Stomach (tissue), 4 donors: Measurements from ENCODE around the gene ZNF335.

Experiments
- CTCF ChIP-seq, 7 experiments: fragments of 450-650 bp in 4 of 7; fragments of 200-600 bp in 3 of 7; sonication (generic) in 3 of 7; IDR thresholded peaks; one replicate each; pipeline ENCODE4 v1.5.1; 2016 to 2019; ENCODE audit warnings: antibody characterized with exemption in 7 of 7, control low read depth in 2 of 7, mild to moderate bottlenecking in 1 of 7
- POLR2AphosphoS5 ChIP-seq, 3 donors: sonication (generic); formaldehyde crosslinking; IDR thresholded peaks; one replicate each; pipeline ENCODE4 v1.6.1; 2016; ENCODE audit warnings: antibody characterized with exemption in 3 of 3

GRCh38 chr20:45949542-45950329 lies 22.3 kb downstream of the ZNF335 start:
- no peak for TF ChIP-seq CTCF (IDR thresholded peaks at IDR 0.05)
- no peak for TF ChIP-seq POLR2AphosphoS5 (IDR thresholded peaks at IDR 0.05)
